Measurements from ENCODE around the gene PPM1D. TPM values are rescaled to one million over a fixed set of nuclear protein-coding genes. Genes with fewer than 3 reads are reported as not detected.
"Not testable (repeated sequence)": the region's sequence is repeated elsewhere in the genome, so short reads cannot be mapped to it uniquely, and the experiment has no call there.

The PPM1D gene
- total and polyA plus RNA-seq, 7 donors = 5.4 to 13.8 (median 9.6) TPM

DNA sequence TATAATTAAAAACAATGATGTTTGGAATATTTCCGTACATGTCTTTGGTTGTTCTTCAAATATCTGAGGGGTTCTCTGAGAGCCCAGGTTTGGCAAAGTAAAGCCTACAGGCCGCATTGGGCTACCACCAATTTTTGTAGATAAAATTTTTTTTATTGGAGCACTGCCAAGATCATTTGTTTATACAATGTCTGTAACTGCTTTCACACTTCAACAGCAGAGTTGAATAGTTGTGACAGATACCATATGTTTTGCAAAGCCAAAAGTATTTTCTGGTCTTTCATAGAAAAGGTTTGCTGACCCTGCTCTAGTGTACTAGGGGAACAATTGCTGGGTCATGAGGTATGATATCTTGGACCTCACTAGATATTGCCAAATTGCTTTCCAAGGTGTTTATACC, 10.5 kb downstream of the PPM1D start:
- intact Hi-C loops (cut with DNase I) = no loop called here
- WGBS, 2 donors = 50 to 67% methylated on average over 2 of the region's 2 CpGs
- Histone ChIP-seq H3K36me3 (no peaks in the 10 kb centered on the region), H3K4me1 (peaks cover 0 to 32% (median 21%) of the 10 kb centered on the region in 4 donors), H3K9me3 (no peaks in the 10 kb centered on the region), H3K27ac (no peak overlapping the region), H3K4me3 (no peak overlapping the region), H3K27me3 (no peaks in the 10 kb centered on the region)
- DNase-seq = no peak
- TF ChIP-seq EP300 (IDR thresholded peaks at IDR 0.05) (no peak), POLR2A (IDR thresholded peaks at IDR 0.05) (no peak), POLR2AphosphoS5 (IDR thresholded peaks at IDR 0.05) (no peak)
- TF ChIP-seq, protein P1, sequence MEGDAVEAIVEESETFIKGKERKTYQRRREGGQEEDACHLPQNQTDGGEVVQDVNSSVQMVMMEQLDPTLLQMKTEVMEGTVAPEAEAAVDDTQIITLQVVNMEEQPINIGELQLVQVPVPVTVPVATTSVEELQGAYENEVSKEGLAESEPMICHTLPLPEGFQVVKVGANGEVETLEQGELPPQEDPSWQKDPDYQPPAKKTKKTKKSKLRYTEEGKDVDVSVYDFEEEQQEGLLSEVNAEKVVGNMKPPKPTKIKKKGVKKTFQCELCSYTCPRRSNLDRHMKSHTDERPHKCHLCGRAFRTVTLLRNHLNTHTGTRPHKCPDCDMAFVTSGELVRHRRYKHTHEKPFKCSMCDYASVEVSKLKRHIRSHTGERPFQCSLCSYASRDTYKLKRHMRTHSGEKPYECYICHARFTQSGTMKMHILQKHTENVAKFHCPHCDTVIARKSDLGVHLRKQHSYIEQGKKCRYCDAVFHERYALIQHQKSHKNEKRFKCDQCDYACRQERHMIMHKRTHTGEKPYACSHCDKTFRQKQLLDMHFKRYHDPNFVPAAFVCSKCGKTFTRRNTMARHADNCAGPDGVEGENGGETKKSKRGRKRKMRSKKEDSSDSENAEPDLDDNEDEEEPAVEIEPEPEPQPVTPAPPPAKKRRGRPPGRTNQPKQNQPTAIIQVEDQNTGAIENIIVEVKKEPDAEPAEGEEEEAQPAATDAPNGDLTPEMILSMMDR (IDR thresholded peaks at IDR 0.05) = no peak

DNA sequence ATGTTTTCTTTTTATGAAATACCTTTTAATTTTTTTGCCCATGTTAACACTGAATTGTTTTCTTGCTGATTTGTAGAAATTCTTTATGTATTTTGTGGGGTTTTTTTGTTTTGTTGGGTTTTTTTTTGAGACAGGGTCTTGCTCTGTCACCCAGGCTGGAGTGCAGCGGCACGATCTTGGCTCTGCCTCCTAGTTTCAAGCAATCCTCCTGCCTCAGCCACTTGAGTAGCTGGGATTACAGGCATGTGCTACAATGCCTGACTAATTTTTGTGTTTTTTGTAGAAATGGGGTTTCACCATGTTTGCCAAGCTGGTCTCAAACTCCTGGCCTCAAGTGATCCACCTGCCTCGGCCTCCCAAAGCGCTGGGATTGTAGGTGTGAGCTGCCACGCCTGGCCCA, 11.3 kb downstream of the PPM1D start:
- H3K4me3 ChIP-seq; H3K9me3 ChIP-seq; H3K27me3 ChIP-seq; DNase-seq; H3K27ac ChIP-seq; intact Hi-C loops (cut with DNase I); H3K36me3 ChIP-seq: not testable (repeated sequence)
- peaks cover 0 to 27% (median 18%) of the 10 kb centered on the region in 4 donors for H3K4me1 ChIP-seq
- WGBS, 2 donors = 94% methylated on average over 5 of the region's 5 CpGs

DNA sequence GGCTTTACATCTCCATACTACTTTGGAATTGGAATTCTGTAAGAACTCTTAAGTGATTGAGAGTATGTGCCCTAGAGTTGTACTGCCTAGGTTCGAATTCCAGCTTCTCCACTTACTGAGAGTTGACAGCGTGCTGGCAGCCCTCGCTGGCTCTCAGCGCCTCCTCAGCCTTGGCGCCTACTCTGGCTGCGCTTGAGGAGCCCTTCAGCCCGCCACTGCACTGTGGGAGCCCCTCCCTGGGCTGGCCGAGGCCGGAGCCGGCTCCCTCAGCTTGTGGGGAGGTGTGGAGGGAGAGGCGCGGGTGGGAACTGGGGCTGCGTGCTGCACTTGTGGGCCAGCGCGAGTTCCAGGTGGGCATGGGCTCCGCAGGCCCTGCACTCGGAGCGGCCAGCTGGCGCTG, 13.3 kb downstream of the PPM1D start:
- Histone ChIP-seq H3K36me3 (no peaks in the 10 kb centered on the region), H3K4me1 (peaks cover 0 to 28% (median 16%) of the 10 kb centered on the region in 4 donors)
- whole genome bisulfite sequencing, 2 donors = 98% methylated on average over 19 of the region's 19 CpGs

DNA sequence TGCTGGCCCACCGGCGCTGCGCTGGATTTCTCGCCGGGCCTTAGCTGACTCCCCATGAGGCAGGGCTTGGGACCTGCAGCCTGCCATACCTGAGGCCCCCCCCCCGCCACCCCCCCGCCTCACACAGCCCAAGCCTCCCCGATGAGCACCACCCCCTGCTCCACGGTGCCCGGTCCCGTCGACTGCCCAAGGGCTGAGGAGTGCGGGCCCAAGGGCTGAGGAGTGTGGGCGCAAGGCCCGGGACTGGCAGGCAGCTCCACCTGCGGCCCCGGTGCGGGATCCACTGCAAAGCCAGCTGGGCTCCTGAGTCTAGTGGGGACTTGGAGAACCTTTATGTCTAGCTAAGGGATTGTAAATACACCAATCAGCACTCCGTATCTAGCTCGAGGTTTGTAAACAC, 13.8 kb downstream of the PPM1D start:
- H3K36me3 ChIP-seq; H3K27ac ChIP-seq; DNase-seq; intact Hi-C loops (cut with DNase I); H3K9me3 ChIP-seq; H3K4me3 ChIP-seq; H3K27me3 ChIP-seq: not testable (repeated sequence)
- H3K4me1 ChIP-seq = peaks cover 0 to 31% (median 16%) of the 10 kb centered on the region in 4 donors
- WGBS, 2 donors = 95 to 96% methylated on average over 20 of the region's 20 CpGs

More for the DNA sequence above, 13.3 kb downstream of the PPM1D start:
- no peaks in the 10 kb centered on the region for H3K27me3 ChIP-seq
- TF ChIP-seq, protein P1 (IDR thresholded peaks at IDR 0.05) = no peak
- TF ChIP-seq POLR2A (IDR thresholded peaks at IDR 0.05) (no peak), EP300 (IDR thresholded peaks at IDR 0.05) (no peak)
- H3K27ac ChIP-seq = no peak overlapping the region
- H3K9me3 ChIP-seq = no peaks in the 10 kb centered on the region
- intact Hi-C loops (cut with DNase I) = no loop called here
- DNase-seq = no peak
- H3K4me3 ChIP-seq = no peak overlapping the region

DNA sequence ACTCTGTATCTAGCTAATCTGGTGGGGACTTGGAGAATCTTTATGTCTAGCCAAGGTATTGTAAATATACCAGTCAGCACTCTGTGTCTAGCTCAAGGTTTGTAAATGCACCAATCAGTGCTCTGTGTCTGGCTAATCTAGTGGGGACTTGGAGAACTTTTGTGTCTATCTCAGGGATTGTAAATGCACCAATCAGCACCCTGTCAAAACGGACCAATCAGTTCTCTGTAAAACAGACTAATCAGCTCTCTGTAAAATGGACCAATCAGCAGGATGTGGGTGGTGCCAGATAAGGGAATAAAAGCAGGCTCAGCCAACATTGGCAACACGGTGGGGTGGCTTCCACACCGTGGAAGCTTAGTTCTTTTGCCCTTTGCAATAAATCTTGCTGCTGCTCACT, 14.3 kb downstream of the PPM1D start:
- DNase-seq; intact Hi-C loops (cut with DNase I); H3K27me3 ChIP-seq; H3K9me3 ChIP-seq; H3K27ac ChIP-seq; H3K4me3 ChIP-seq; H3K36me3 ChIP-seq: not testable (repeated sequence)
- H3K4me1 ChIP-seq = peaks cover 0 to 36% (median 18%) of the 10 kb centered on the region in 4 donors
- WGBS, 2 donors = 81 to 85% methylated on average over 3 of the region's 3 CpGs

DNA sequence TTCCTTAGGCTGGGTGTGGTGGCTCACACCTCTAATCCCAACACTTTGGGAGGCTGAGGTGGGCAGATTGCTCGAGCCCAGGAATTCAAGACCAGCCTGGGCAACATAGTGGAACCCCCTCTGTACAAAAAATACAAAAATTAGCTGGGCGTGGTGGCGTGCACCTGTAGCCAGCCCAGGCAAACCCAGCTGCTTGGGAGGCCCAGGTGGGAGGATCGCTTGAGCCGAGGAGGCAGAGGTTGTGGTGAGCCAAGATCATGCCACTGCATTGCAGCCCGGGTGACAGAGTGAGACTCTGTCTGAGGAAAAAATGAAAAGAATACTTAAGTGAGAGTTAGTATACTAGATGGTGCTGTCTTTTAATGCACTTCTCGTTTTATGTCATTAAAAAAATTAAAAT, 15.1 kb downstream of the PPM1D start:
- WGBS, 2 donors = 84 to 91% methylated on average over 7 of the region's 7 CpGs
- DNase-seq = no peak
- H3K4me3 ChIP-seq = no peak overlapping the region
- H3K27ac ChIP-seq = no peak overlapping the region
- H3K4me1 ChIP-seq = peaks cover 0 to 40% (median 20%) of the 10 kb centered on the region in 4 donors
- no peaks in the 10 kb centered on the region for H3K9me3 ChIP-seq
- TF ChIP-seq POLR2AphosphoS5 (IDR thresholded peaks at IDR 0.05) (no peak), EP300 (IDR thresholded peaks at IDR 0.05) (no peak), POLR2A (IDR thresholded peaks at IDR 0.05) (no peak)
- TF ChIP-seq, protein P1 (IDR thresholded peaks at IDR 0.05) = no peak
- H3K27me3 ChIP-seq = no peaks in the 10 kb centered on the region
- H3K36me3 ChIP-seq = no peaks in the 10 kb centered on the region
- intact Hi-C loops (cut with DNase I) = no loop called here

Measured in sigmoid colon (tissue), 7 donors.